Heart left ventricle (tissue), 13 donors: ENCODE data around the gene TDO2.

Source experiments
- POLR2A ChIP-seq, 2 donors: fragments of 450-650 bp; IDR thresholded peaks; one replicate each; pipeline ENCODE4 v1.6.1; 2017; ENCODE audit warnings: antibody characterized with exemption in 2 of 2, mild to moderate bottlenecking in 2 of 2, moderate library complexity in 2 of 2
- TF ChIP-seq, protein P1 (sequence below), 12 donors: fragments of 200-600 bp; sonication (generic) in 4 of 12; IDR thresholded peaks; one replicate each; pipeline versions ENCODE4 v1.5.0 to v1.8.0; 2018 to 2022; ENCODE audit warnings: antibody characterized with exemption in 12 of 12, mild to moderate bottlenecking in 5 of 12
- donor health status: ischemic (EF 13 %, LVEDD 7.1; RV severe dilation, severe dysfunction).
- donor health status: DM: no; HTN: yes; CAD: no.
- donor health status: DM: no; HTN: no; CAD: no.
- donor health status: ischemic (EF 25% LVEDD 6.9; RV normal size, moderate dysfunction).
- donor health status: ischemic (EF 25% LVEDD 5.7; RV mildly dilated, moderate dysfunction).
- donor health status: ischemic (EF 35%, LVEDD 5.7; RV mildly dilated, moderate dysfunction).
- donor health status: nonischemic (EF 11% LVEDD 7.7; RV severe dilation, severe dysfunction).
- donor health status: DM: yes; HTN: yes; CAD: no.
- donor health status: PGD.
- donor health status: ischemic (EF 29% LVEDD 5.4; RV normal size, mild dysfunction).
- donor health status: nonischemic (EF 23%, LVEDD 6.1; RV moderate dilation, normal function).

DNA sequence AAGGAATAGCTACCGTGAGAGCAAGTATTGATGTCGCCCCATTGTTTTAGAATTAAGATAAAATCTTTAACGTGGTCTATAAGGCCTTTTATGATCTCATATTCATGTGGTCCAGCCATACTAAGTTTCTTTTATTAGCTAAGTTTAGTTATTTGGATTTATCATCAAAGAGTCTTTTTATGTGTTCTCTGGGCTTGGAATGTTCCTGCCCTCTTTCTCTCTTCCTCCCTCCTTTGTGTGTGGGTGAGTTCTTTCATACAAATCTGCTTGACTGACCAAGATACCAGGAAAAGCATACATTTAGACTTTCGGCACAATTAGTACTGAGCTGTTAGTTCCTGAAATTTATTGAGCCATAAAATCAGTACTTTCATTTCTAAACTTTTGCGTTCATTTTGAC lies 11.3 kb downstream of the TDO2 start:
- TF ChIP-seq, protein P1, sequence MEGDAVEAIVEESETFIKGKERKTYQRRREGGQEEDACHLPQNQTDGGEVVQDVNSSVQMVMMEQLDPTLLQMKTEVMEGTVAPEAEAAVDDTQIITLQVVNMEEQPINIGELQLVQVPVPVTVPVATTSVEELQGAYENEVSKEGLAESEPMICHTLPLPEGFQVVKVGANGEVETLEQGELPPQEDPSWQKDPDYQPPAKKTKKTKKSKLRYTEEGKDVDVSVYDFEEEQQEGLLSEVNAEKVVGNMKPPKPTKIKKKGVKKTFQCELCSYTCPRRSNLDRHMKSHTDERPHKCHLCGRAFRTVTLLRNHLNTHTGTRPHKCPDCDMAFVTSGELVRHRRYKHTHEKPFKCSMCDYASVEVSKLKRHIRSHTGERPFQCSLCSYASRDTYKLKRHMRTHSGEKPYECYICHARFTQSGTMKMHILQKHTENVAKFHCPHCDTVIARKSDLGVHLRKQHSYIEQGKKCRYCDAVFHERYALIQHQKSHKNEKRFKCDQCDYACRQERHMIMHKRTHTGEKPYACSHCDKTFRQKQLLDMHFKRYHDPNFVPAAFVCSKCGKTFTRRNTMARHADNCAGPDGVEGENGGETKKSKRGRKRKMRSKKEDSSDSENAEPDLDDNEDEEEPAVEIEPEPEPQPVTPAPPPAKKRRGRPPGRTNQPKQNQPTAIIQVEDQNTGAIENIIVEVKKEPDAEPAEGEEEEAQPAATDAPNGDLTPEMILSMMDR (IDR thresholded peaks at IDR 0.05), result no peak
- no peak for TF ChIP-seq POLR2A (IDR thresholded peaks at IDR 0.05)
